Smooth muscle cell (in vitro differentiated cells): ENCODE data around the gene FAM117A. TPM values are rescaled to one million over a fixed set of nuclear protein-coding genes. Genes with fewer than 3 reads are reported as not detected.
A peak's percentile ranks its signal among the peaks of the same experiment; 100 is the strongest.

Experiments
- DNase-seq: peaks from one replicate; lab custom pipeline; 2025; ENCODE audit not compliant: unreplicated experiment; lab: John Stamatoyannopoulos, UW
- H2AFZ ChIP-seq: fragments of 200-600 bp; sonication (generic); 2 replicates; pipeline ENCODE4 v1.6.0; 2016; ENCODE audit warnings: antibody characterized with exemption, low read depth, mild to moderate bottlenecking
- H3F3A ChIP-seq: fragments of 200-600 bp; sonication (generic); 2 replicates; pipeline ENCODE4 v1.6.0; 2017; ENCODE audit warnings: antibody characterized with exemption, low read depth
- H3K27ac ChIP-seq: fragments of 200-600 bp; sonication (generic); 2 replicates; pipeline ENCODE4 v1.5.1; 2016; ENCODE audit warnings: low read depth, mild to moderate bottlenecking
- H3K27me3 ChIP-seq: fragments of 200-600 bp; sonication (generic); 2 replicates; pipeline ENCODE4 v1.6.1; 2016; ENCODE audit warnings: low read depth, mild to moderate bottlenecking
- H3K36me3 ChIP-seq: fragments of 200-600 bp; sonication (generic); 2 replicates; pipeline ENCODE4 v1.5.1; 2016; ENCODE audit warnings: low read depth
- H3K4me1 ChIP-seq: fragments of 200-600 bp; sonication (generic); 2 replicates; pipeline ENCODE4 v1.5.1; 2016; ENCODE audit warnings: low read depth
- H3K4me2 ChIP-seq: fragments of 200-600 bp; sonication (generic); 2 replicates; pipeline ENCODE4 v1.6.0; 2016; ENCODE audit warnings: mild to moderate bottlenecking
- H3K4me3 ChIP-seq: fragments of 200-600 bp; sonication (generic); 2 replicates; pipeline ENCODE4 v1.5.1; 2016; ENCODE audit warnings: mild to moderate bottlenecking
- H3K79me2 ChIP-seq: fragments of 200-600 bp; sonication (generic); 2 replicates; pipeline ENCODE4 v1.6.0; 2016; ENCODE audit warnings: low read depth, mild to moderate bottlenecking
- H3K9ac ChIP-seq: fragments of 200-600 bp; sonication (generic); 2 replicates; pipeline ENCODE4 v1.6.0; 2016; ENCODE audit warnings: low read depth
- H3K9me3 ChIP-seq: fragments of 200-600 bp; sonication (generic); replicated peaks from 2 replicates; pipeline ENCODE4 v1.5.1; 2016; ENCODE audit warnings: low read depth
- H4K20me1 ChIP-seq: fragments of 200-600 bp; sonication (generic); 2 replicates; pipeline ENCODE4 v1.6.0; 2016; ENCODE audit warnings: low read depth
- WGBS: methylation state at CpG from one replicate; pipeline ENCODE4 v1.1.7; 2016; ENCODE audit warnings: low lambda C conversion rate; 5-methylcytosine and 5-hydroxymethylcytosine counted together
- polyA plus RNA-seq: library from polyadenylated mRNA; unstranded; fragments of >200 nt; fragmentation: Nextera tagmentation; extraction: Ambion mirVana; gene quantifications from 2 replicates; pipeline ENCODE4 v1.2.1, GENCODE V29; 2016
- total RNA-seq: library from RNA; depleted of rRNA; stranded (reverse); fragments of >200 nt; gene quantifications from 2 replicates; pipeline ENCODE4 v1.2.3, GENCODE V29; 2014
- TF ChIP-seq, protein P1 (sequence below): fragments of 200-600 bp; sonication (generic); IDR thresholded peaks from 2 replicates; pipeline ENCODE4 v1.5.1; 2017; ENCODE audit warnings: borderline replicate concordance, mild to moderate bottlenecking, antibody characterized with exemption; ENCODE audit not compliant: insufficient read depth, poor library complexity, severe bottlenecking

FAM117A gene
- total and polyA plus RNA-seq, 2 experiments from 2014 or later = 4.9 to 6.3 TPM

DNA sequence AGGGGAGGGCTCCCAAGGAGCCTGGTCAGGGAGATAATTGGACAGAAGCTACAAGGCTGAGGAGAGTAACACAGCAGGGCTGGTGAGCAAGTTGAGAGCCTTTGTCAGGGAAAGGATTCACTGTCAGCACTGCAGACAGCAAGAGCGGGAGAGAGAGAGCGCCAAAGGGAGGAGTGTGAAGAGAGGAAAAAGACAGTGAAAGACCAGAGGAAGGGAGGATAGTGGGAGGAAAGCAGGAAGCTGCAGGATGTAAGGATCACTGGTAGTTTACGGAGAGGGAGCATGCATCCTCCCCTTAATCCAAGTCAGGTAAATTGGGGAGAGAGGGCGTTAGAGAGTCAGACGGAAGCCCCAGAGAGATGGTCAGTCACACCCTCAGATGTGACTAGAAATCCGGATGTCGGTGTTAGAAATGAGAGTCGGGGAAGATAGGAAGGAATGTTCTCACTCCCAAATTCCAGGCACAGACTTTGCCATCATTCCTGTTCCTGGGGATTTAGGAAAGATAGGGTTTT lies 72.2 kb downstream of the FAM117A start:
- no peaks in the 10 kb centered on the region for H3K27me3 ChIP-seq
- no peaks in the 10 kb centered on the region for H3K9me3 ChIP-seq
- peak overlapping the region; percentile 88 for H3K27ac ChIP-seq
- no peaks in the 10 kb centered on the region for H4K20me1 ChIP-seq
- peaks cover 23% of the 10 kb centered on the region for H3F3A ChIP-seq
- peak overlapping the region; percentile 77 for H3K4me2 ChIP-seq
- H3K4me3 ChIP-seq = no peak overlapping the region
- WGBS = 28% methylated on average over 8 of the region's 8 CpGs
- peak overlapping the region; percentile 68 for H3K9ac ChIP-seq
- H3K79me2 ChIP-seq = no peaks in the 10 kb centered on the region
- TF ChIP-seq, protein P1, sequence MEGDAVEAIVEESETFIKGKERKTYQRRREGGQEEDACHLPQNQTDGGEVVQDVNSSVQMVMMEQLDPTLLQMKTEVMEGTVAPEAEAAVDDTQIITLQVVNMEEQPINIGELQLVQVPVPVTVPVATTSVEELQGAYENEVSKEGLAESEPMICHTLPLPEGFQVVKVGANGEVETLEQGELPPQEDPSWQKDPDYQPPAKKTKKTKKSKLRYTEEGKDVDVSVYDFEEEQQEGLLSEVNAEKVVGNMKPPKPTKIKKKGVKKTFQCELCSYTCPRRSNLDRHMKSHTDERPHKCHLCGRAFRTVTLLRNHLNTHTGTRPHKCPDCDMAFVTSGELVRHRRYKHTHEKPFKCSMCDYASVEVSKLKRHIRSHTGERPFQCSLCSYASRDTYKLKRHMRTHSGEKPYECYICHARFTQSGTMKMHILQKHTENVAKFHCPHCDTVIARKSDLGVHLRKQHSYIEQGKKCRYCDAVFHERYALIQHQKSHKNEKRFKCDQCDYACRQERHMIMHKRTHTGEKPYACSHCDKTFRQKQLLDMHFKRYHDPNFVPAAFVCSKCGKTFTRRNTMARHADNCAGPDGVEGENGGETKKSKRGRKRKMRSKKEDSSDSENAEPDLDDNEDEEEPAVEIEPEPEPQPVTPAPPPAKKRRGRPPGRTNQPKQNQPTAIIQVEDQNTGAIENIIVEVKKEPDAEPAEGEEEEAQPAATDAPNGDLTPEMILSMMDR = no peak
- peaks cover 8% of the 10 kb centered on the region for H3K4me1 ChIP-seq
- peak overlapping the region; percentile 3 for H2AFZ ChIP-seq
- H3K36me3 ChIP-seq = no peaks in the 10 kb centered on the region
- DNase-seq = no peak

DNA sequence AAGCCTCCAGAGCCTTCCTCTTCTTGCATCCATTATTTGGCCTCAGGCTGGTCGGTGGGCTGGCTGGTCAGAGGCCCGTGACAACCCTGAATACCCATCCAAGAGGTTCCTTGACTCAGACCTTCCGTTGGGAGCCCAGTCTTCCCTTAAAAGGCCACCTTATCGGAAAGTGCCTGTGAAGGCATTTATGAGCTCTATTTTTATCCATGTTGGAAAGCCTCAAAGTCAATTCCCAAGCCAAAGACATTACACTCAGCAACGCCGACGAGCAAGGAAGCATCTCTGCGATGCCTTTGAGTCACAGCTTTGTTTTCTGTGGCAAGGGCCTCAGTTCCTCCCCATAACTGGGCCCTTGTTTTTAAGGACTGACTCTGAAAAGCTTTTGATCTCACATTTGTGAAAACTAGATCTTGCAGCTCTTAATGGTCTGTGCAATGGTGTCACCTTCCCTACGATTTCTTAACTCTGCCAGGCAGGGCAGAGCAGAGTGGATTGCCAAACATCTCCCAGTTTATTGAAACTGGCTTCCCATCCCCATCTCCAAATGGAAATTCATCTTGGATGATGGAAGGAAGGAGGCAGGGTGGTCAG lies 72.8 kb downstream of the FAM117A start:
- peak overlapping the region; percentile 77 for H3K4me2 ChIP-seq
- H3K27me3 ChIP-seq = no peaks in the 10 kb centered on the region
- DNase-seq = no peak
- peak overlapping the region; percentile 68 for H3K9ac ChIP-seq
- peaks cover 8% of the 10 kb centered on the region for H3K4me1 ChIP-seq
- H3K9me3 ChIP-seq = no peaks in the 10 kb centered on the region
- H2AFZ ChIP-seq = no peak overlapping the region
- H3K79me2 ChIP-seq = no peaks in the 10 kb centered on the region
- H3K4me3 ChIP-seq = no peak overlapping the region
- H3K36me3 ChIP-seq = no peaks in the 10 kb centered on the region
- no peaks in the 10 kb centered on the region for H4K20me1 ChIP-seq
- peaks cover 23% of the 10 kb centered on the region for H3F3A ChIP-seq
- WGBS = 15% methylated on average over 9 of the region's 9 CpGs
- TF ChIP-seq, protein P1 = no peak
- peak overlapping the region; percentile 88 for H3K27ac ChIP-seq

DNA sequence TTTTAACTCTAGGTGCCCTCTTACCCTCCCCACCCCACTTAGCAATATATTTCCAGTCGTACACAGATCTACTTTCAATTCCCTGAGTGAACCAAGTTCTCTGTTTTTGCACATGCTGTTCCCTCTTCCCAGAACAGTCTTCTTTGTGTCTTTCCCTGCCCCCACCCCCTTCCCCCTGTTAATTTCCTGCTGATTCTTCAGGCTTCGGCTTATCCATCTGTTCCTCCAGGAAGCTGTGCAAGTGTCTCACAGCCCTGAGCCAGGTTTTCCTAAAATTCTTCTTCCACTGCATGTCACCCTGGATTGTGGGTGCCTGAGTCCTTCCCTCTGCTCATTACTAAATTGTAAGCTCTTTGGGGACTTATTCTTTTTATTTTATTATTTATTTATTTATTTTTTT lies 73.7 kb downstream of the FAM117A start:
- no peak overlapping the region for H3K4me2 ChIP-seq
- peaks cover 8% of the 10 kb centered on the region for H3K4me1 ChIP-seq
- no peak overlapping the region for H3K4me3 ChIP-seq
- no peak for DNase-seq
- no peaks in the 10 kb centered on the region for H3K36me3 ChIP-seq
- no peak overlapping the region for H3K9ac ChIP-seq
- TF ChIP-seq, protein P1 = no peak
- H2AFZ ChIP-seq = no peak overlapping the region
- H4K20me1 ChIP-seq = no peaks in the 10 kb centered on the region
- no peaks in the 10 kb centered on the region for H3K9me3 ChIP-seq
- no peaks in the 10 kb centered on the region for H3K79me2 ChIP-seq
- H3K27me3 ChIP-seq = no peaks in the 10 kb centered on the region
- peak overlapping the region; percentile 88 for H3K27ac ChIP-seq
- 68% methylated on average over 2 of the region's 2 CpGs for WGBS
- peaks cover 23% of the 10 kb centered on the region for H3F3A ChIP-seq

DNA sequence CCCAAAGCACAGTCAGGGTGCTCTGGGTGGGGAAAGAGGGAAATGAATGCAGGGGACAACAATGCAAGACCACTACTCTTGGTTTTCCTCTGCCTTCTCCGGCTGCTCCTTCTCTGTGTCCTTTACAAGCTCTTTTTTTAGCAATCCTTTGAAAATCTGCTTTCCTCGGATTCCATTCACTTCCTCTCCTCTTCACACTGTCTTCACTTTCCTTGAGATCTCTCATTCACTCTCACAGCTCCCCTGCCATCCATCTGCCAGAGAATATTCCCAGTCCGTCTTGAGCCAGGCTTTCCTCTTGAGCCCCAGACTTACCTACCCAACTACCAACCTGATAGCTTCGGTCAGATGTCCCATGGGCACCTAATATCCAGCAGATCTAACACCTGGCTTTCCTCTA lies 75.1 kb downstream of the FAM117A start:
- 74% methylated on average over 4 of the region's 4 CpGs for WGBS

More for the DNA sequence above, 75.1 kb downstream of the FAM117A start:
- no peaks in the 10 kb centered on the region for H3K9me3 ChIP-seq
- H3K36me3 ChIP-seq = no peaks in the 10 kb centered on the region
- H3K4me2 ChIP-seq = no peak overlapping the region
- H4K20me1 ChIP-seq = no peaks in the 10 kb centered on the region
- TF ChIP-seq, protein P1 = no peak
- H3K9ac ChIP-seq = no peak overlapping the region
- no peak overlapping the region for H2AFZ ChIP-seq
- H3F3A ChIP-seq = peaks cover 23% of the 10 kb centered on the region
- H3K4me1 ChIP-seq = peaks cover 8% of the 10 kb centered on the region
- no peak overlapping the region for H3K4me3 ChIP-seq
- no peaks in the 10 kb centered on the region for H3K27me3 ChIP-seq
- no peak for DNase-seq
- no peaks in the 10 kb centered on the region for H3K79me2 ChIP-seq
- H3K27ac ChIP-seq = peak overlapping the region; percentile 28
